ENCODE data around the gene INCENP.
A peak's percentile ranks its signal among the peaks of the same experiment; 100 is the strongest.
"Not testable (repeated sequence)": the region's sequence is repeated elsewhere in the genome, so short reads cannot be mapped to it uniquely, and the experiment has no call there.

INCENP gene

GRCh38 chr11:62172294-62172693 is 48.5 kb downstream of the INCENP start:
- DNase-seq: no peak

GRCh38 chr11:62176766-62177165 is 53.0 kb downstream of the INCENP start:
- DNase-seq: no peak

GRCh38 chr11:62179995-62180394 is 56.2 kb downstream of the INCENP start:
- peak; percentile 23 to 41 for DNase-seq

- no peak for DNase-seq
Observed at GRCh38 chr11:62181097-62181496, 57.3 kb downstream of the INCENP start.

GRCh38 chr11:62182147-62182891 is 58.5 kb downstream of the INCENP start:
- DNase-seq: no peak

GRCh38 chr11:62186195-62186594 is 62.4 kb downstream of the INCENP start:
- no peak for DNase-seq

GRCh38 chr11:62190011-62190410 is 66.2 kb downstream of the INCENP start, which contains the start of gene SCGB1D1:
TSS of gene SCGB1D1 (plus strand) at chr11:62190216. CDS start at chr11:62190285, 69 bp downstream.
- no peak for DNase-seq

- no peak for DNase-seq
Observed at GRCh38 chr11:62193952-62194351, 70.1 kb downstream of the INCENP start.

- DNase-seq: not testable (repeated sequence)
Observed at GRCh38 chr11:62195010-62195409, 71.2 kb downstream of the INCENP start.

- DNase-seq: no peak
Observed at GRCh38 chr11:62195945-62196344, 72.1 kb downstream of the INCENP start.

- DNase-seq: not testable (repeated sequence)
Observed at GRCh38 chr11:62197400-62197799, 73.6 kb downstream of the INCENP start.

- no peak for DNase-seq
Observed at GRCh38 chr11:62201376-62201775, 77.6 kb downstream of the INCENP start.

Data from NCI-H1930 (cell line).